ENCODE results near the gene NF1. TPM values are rescaled to one million over a fixed set of nuclear protein-coding genes. Genes with fewer than 3 reads are reported as not detected.
A peak's percentile ranks its signal among the peaks of the same experiment; 100 is the strongest.

The NF1 gene
- polyA plus RNA-seq, 2 of the 4 experiments (the other 2 are of a cell fraction), result 15.9 to 73.2 TPM

- Histone ChIP-seq H3K9me3 (no peaks in the 10 kb centered on the region), H3K4me1 (0 out of 3 replicates have a peak, but pooled peaks cover 3% of the 10 kb centered on the region), H3K27ac (no peak overlapping the region), H3K4me3 (no peak overlapping the region), H3K4me2 (no peak overlapping the region)
- ChIA-PET POLR2A (no interaction called here), CTCF (no interaction called here)
- no peak for DNase-seq (ENCODE audit: low read depth in 1 of 2, low spot score in 1 of 2)
- no peak for FAIRE-seq
- TF ChIP-seq HMGXB4 (CRISPR knock-in tag; IDR thresholded peaks at IDR 0.05; ENCODE audit: borderline replicate concordance) (no peak), FOSL2 (IDR thresholded peaks at IDR 0.05) (no peak), FOSL2 (CRISPR knock-in tag; IDR thresholded peaks at IDR 0.05) (no peak), KDM1A (IDR thresholded peaks at IDR 0.05; ENCODE audit: low read depth) (no peak), FOXS1 (CRISPR knock-in tag; IDR thresholded peaks at IDR 0.05) (no peak), PBX3 (IDR thresholded peaks at IDR 0.05) (no peak), MAZ (IDR thresholded peaks at IDR 0.05; ENCODE audit: borderline replicate concordance, low read depth, low read length) (no peak), CEBPB (IDR thresholded peaks at IDR 0.05) (no peak), FOSB (CRISPR knock-in tag; IDR thresholded peaks at IDR 0.05) (no peak), CHD4 (IDR thresholded peaks at IDR 0.05; ENCODE audit: borderline replicate concordance) (no peak), JUNB (IDR thresholded peaks at IDR 0.05) (no peak)
- ATAC-seq, result no peak
Observed at GRCh38 chr17:31291820-31292219, 197.0 kb downstream of the NF1 start.

GRCh38 chr17:31293581-31293980, 198.8 kb downstream of the NF1 start:
- WGBS (ENCODE audit: missing lambda C conversion rate), result 92% methylated on average over 2 of the region's 2 CpGs
- H3K4me2 ChIP-seq, result no peak overlapping the region
- H3K4me3 ChIP-seq, result no peak overlapping the region
- ChIA-PET CTCF (interaction anchor here (0.5 kb wide), 1 partner anchor 26 kb away, joined by 3 read pairs; no protein-coding TSS in a partner anchor), POLR2A (interaction anchor here (0.6 kb wide), 1 partner anchor 11 kb away, joined by 5 read pairs; no protein-coding TSS in a partner anchor)
- TF ChIP-seq NFE2L2 (conservative IDR thresholded peaks at IDR 0.05; ENCODE audit: low read length) (no peak), POLR2A (IDR thresholded peaks at IDR 0.05; ENCODE audit: low read length) (no peak), E2F6 (IDR thresholded peaks at IDR 0.05; ENCODE audit: borderline replicate concordance, low read depth) (no peak), ATOH8 (CRISPR knock-in tag; IDR thresholded peaks at IDR 0.05; ENCODE audit: low read depth) (no peak), PHF8 (IDR thresholded peaks at IDR 0.05; ENCODE audit: borderline replicate concordance, low read depth) (no peak), FOSL2 (IDR thresholded peaks at IDR 0.05) (no peak), FOSL2 (CRISPR knock-in tag; IDR thresholded peaks at IDR 0.05) (no peak), RARB (CRISPR knock-in tag; IDR thresholded peaks at IDR 0.05) (no peak), REST (IDR thresholded peaks at IDR 0.05) (no peak), ZC3H11A (IDR thresholded peaks at IDR 0.05) (no peak), BHLHE40 (IDR thresholded peaks at IDR 0.05; ENCODE audit: low read depth, low read length) (no peak), JUN (IDR thresholded peaks at IDR 0.05) (no peak), MAZ (IDR thresholded peaks at IDR 0.05; ENCODE audit: borderline replicate concordance, low read depth, low read length) (no peak), FOXS1 (CRISPR knock-in tag; IDR thresholded peaks at IDR 0.05) (no peak), RCOR1 (IDR thresholded peaks at IDR 0.05; ENCODE audit: low read depth, low read length) (no peak), HOXB13 (CRISPR knock-in tag; IDR thresholded peaks at IDR 0.05; ENCODE audit: low read depth) (no peak), KDM1A (IDR thresholded peaks at IDR 0.05; ENCODE audit: low read depth) (no peak), EHF (CRISPR knock-in tag; IDR thresholded peaks at IDR 0.05) (no peak), CTCF (IDR thresholded peaks at IDR 0.05) (no peak), EHMT2 (IDR thresholded peaks at IDR 0.05; ENCODE audit: low read depth) (no peak), RAD21 (conservative IDR thresholded peaks at IDR 0.05 in 1 of 2, IDR thresholded peaks at IDR 0.05 in 1 of 2) (no peak)
- ATAC-seq (no peak), DNase-seq (ENCODE audit: low read depth in 1 of 2, low spot score in 1 of 2) (no peak), FAIRE-seq (peak; percentile 68)
- H3K4me1 ChIP-seq, result 0 out of 3 replicates have a peak, but pooled peaks cover 3% of the 10 kb centered on the region
- no peak overlapping the region for H3K27ac ChIP-seq
- H3K9me3 ChIP-seq, result no peaks in the 10 kb centered on the region
